K562 (cell line): ENCODE data around the gene SOX6. TPM values are rescaled to one million over a fixed set of nuclear protein-coding genes. Genes with fewer than 3 reads are reported as not detected.
A peak's percentile ranks its signal among the peaks of the same experiment; 100 is the strongest.

Experiments used
- ATAC-seq: fragments of 200-7000 bp; cut with Tn5 transposase; 3 replicates; pipeline ENCODE4 v1.9.1; 2020; ENCODE audit warnings: moderate library complexity
- BruUV-seq: library from RNA; stranded (reverse); fragments of 400-500 nt; replicated peaks from 2 replicates; lab custom pipeline; 2021; lab: Mats Ljungman, UMichigan
- CTCF ChIA-PET: fragments of 300-600 bp; formaldehyde crosslinking; extraction: SDS; loops from one replicate; lab custom pipeline; 2021; ENCODE audit warnings: low intra/inter-chr PET ratio; lab: Yijun Ruan, JAX
- POLR2A ChIA-PET: fragments of 300-600, 350-650 bp; sonication (Branson Sonifier 250); formaldehyde crosslinking; extraction: SDS; loops from one replicate; lab custom pipeline; 2021; ENCODE audit warnings: antibody characterized with exemption, inconsistent platforms; lab: Yijun Ruan, JAX
- DNase-seq, 4 experiments: peaks; one replicate each; pipeline versions ENCODE4 v3.0.0 to v3.0.0-alpha.2; 2011 to 2018; ENCODE audit warnings: low spot score in 3 of 4, mixed read lengths in 3 of 4; ENCODE audit errors: extremely low read depth in 1 of 4
- FAIRE-seq: peaks from 2 replicates; lab custom pipeline; 2011; peaks lifted over from hg19 to GRCh38; lab: Jason Lieb, UNC
- H2AFZ ChIP-seq: 2 replicates; pipeline ENCODE4 v1.6.0; 2011; ENCODE audit warnings: low read depth, low read length, control low read depth, inconsistent platforms
- H3K27ac ChIP-seq: fragments of 200-600 bp; 3 replicates; pipeline ENCODE4 v1.8.0; 2011; ENCODE audit warnings: low read depth, mild to moderate bottlenecking, control low read depth, inconsistent platforms, low read length, moderate library complexity, mixed read lengths; ENCODE audit errors: extremely low read depth
- H3K27me3 ChIP-seq, 2 experiments: fragments of 300-600 bp in 1 of 2; 2 replicates in 1 of 2; 3 replicates in 1 of 2; pipeline versions ENCODE4 v1.6.0 to v1.8.0; 2011; ENCODE audit warnings: inconsistent platforms in 2 of 2, low read length in 2 of 2, mild to moderate bottlenecking in 1 of 2, mixed read lengths in 1 of 2, moderate library complexity in 1 of 2; ENCODE audit not compliant: control insufficient read depth in 2 of 2, insufficient read depth in 2 of 2
- H3K36me3 ChIP-seq: fragments of 300-600 bp; 3 replicates; pipeline ENCODE4 v1.8.0; 2011; ENCODE audit warnings: mild to moderate bottlenecking, low read length, inconsistent platforms; ENCODE audit not compliant: control insufficient read depth, insufficient read depth
- H3K4me1 ChIP-seq, 2 experiments: fragments of 200-600 bp in 1 of 2; replicated peaks in 1 of 2; 2 replicates in 1 of 2; 3 replicates in 1 of 2; pipeline versions ENCODE4 v1.5.1 to v1.8.0; 2011; ENCODE audit warnings: inconsistent platforms in 2 of 2, low read length in 2 of 2, mild to moderate bottlenecking in 1 of 2, mixed read lengths in 1 of 2, moderate library complexity in 1 of 2; ENCODE audit not compliant: control insufficient read depth in 2 of 2, insufficient read depth in 2 of 2
- H3K4me2 ChIP-seq: 2 replicates; pipeline ENCODE4 v1.6.1; 2011; ENCODE audit warnings: low read length, control low read depth, inconsistent platforms, mixed read lengths; ENCODE audit not compliant: insufficient read depth
- H3K4me3 ChIP-seq: fragments of 200-600 bp; sonication (generic), shearing (Covaris generic); 2 replicates; pipeline ENCODE4 v1.5.1; 2016; ENCODE audit warnings: control low read depth, inconsistent platforms
- H3K79me2 ChIP-seq: fragments of 200-600 bp; 3 replicates; pipeline ENCODE4 v1.8.0; 2011; ENCODE audit warnings: low read length, inconsistent platforms; ENCODE audit not compliant: control insufficient read depth, insufficient read depth
- H3K9ac ChIP-seq, 2 experiments: 2 replicates each; pipeline versions ENCODE4 v1.6.0 to v1.6.1; 2011; ENCODE audit warnings: low read depth in 2 of 2, low read length in 2 of 2, control low read depth in 1 of 2, inconsistent platforms in 1 of 2, mild to moderate bottlenecking in 1 of 2, mixed read lengths in 1 of 2; ENCODE audit not compliant: insufficient read depth in 1 of 2
- H3K9me1 ChIP-seq: one replicate; pipeline ENCODE4 v1.6.0; 2011; ENCODE audit warnings: inconsistent platforms, mild to moderate bottlenecking, low read length, moderate library complexity; ENCODE audit not compliant: control insufficient read depth, insufficient read depth
- H3K9me3 ChIP-seq: replicated peaks from 2 replicates; pipeline ENCODE4 v1.5.1; 2011; ENCODE audit warnings: low read depth, low read length, inconsistent platforms; ENCODE audit not compliant: control insufficient read depth, insufficient read depth
- H4K20me1 ChIP-seq: replicated peaks from 2 replicates; pipeline ENCODE4 v1.6.1; 2011; ENCODE audit warnings: low read length, inconsistent platforms, mixed read lengths; ENCODE audit not compliant: control insufficient read depth, insufficient read depth
- BCLAF1 ChIP-seq, 2 experiments: fragments of 450-650 bp in 1 of 2; IDR thresholded peaks; 2 replicates each; pipeline ENCODE4 v1.6.1; 2011 to 2017; ENCODE audit warnings: low read depth in 2 of 2, antibody characterized with exemption in 1 of 2, borderline replicate concordance in 1 of 2, low read length in 1 of 2, mild to moderate bottlenecking in 1 of 2, mixed read lengths in 1 of 2; ENCODE audit not compliant: control insufficient read depth in 1 of 2
- CBX5 ChIP-seq: IDR thresholded peaks from 2 replicates; pipeline ENCODE4 v1.6.1; 2014; ENCODE audit warnings: low read depth, borderline replicate concordance
- CTCF ChIP-seq, 3 experiments: IDR thresholded peaks in 2 of 3; conservative IDR thresholded peaks in 1 of 3; 2 replicates each; pipeline ENCODE4 v1.5.1; 2011 to 2012; ENCODE audit warnings: low read length in 3 of 3, mild to moderate bottlenecking in 3 of 3, control low read depth in 2 of 3, improper control_type of control experiment in 1 of 3, inconsistent platforms in 1 of 3, low read depth in 1 of 3, mixed read lengths in 1 of 3, moderate library complexity in 1 of 3; ENCODE audit not compliant: insufficient read depth in 2 of 3
- DIDO1 ChIP-seq: fragments of 450-650 bp; IDR thresholded peaks from 2 replicates; pipeline ENCODE4 v1.6.1; 2016; ENCODE audit warnings: low read depth, missing biosample characterization, missing genetic modification characterization
- E2F1 ChIP-seq: sonication (generic); formaldehyde crosslinking; IDR thresholded peaks from 2 replicates; pipeline ENCODE4 v1.8.1; 2023; ENCODE audit warnings: mild to moderate bottlenecking, missing genetic modification reagents, moderate library complexity
- ELK3 ChIP-seq: fragments of 450-650 bp; formaldehyde crosslinking; IDR thresholded peaks from 2 replicates; pipeline ENCODE4 v1.4.0; 2020; ENCODE audit warnings: mild to moderate bottlenecking
- FOXO4 ChIP-seq: fragments of 450-650 bp; formaldehyde crosslinking; IDR thresholded peaks from 2 replicates; pipeline ENCODE4 v1.4.0; 2020; ENCODE audit warnings: mild to moderate bottlenecking, moderate library complexity
- PHTF2 ChIP-seq: fragments of 250-450 bp; sonication (Bioruptor Pico); IDR thresholded peaks from 2 replicates; pipeline ENCODE4 v1.5.0; 2021; ENCODE audit warnings: mild to moderate bottlenecking
- RNF219 ChIP-seq: fragments of 250-450 bp; sonication (Bioruptor Pico); IDR thresholded peaks from 2 replicates; pipeline ENCODE4 v1.5.0; 2022; ENCODE audit warnings: mild to moderate bottlenecking
- THRAP3 ChIP-seq: fragments of 450-650 bp; IDR thresholded peaks from 2 replicates; pipeline ENCODE4 v1.6.1; 2016; ENCODE audit warnings: mild to moderate bottlenecking, inconsistent platforms, borderline replicate concordance
- WGBS: fragments of 100-300 bp; shearing (Covaris generic); methylation state at CpG from one replicate; pipeline ENCODE4 v1.1.6; 2016; ENCODE audit warnings: low coverage, mixed read lengths; ENCODE audit not compliant: insufficient coverage; ENCODE audit errors: missing lambda C conversion rate; 5-methylcytosine and 5-hydroxymethylcytosine counted together
- in situ Hi-C: fragments of 300-500 bp; cut with MboI; formaldehyde crosslinking; loops from 4 replicates; pipeline ENCODE4 v1.15.0; 2018; ENCODE audit warnings: inconsistent platforms, mixed read lengths
- intact Hi-C: fragments of 100-400 bp; cut with micrococcal nuclease; formaldehyde crosslinking; loops from 2 replicates; pipeline ENCODE4 v1.14.2; 2022
- polyA plus RNA-seq, 8 experiments: library from polyadenylated mRNA; depleted of rRNA in 4 of 8; stranded (reverse) in 5 of 8; unstranded in 3 of 8; fragments of >200 nt; fragmentation: Nextera tagmentation in 2 of 8; fragmentation: Illumina TruSeq in 1 of 8; extraction: Ambion mirVana in 2 of 8; extraction: Trizol in 1 of 8; gene quantifications; 2 replicates each; pipeline versions ENCODE4 v1.2.1 to v1.2.3, GENCODE V29; 2011 to 2014; ENCODE audit warnings: inconsistent platforms in 1 of 8, missing spikeins in 1 of 8
- total RNA-seq, 7 experiments: library from RNA; depleted of rRNA in 6 of 7; stranded (reverse); fragments of >200 nt in 6 of 7; fragmentation: Illumina TruSeq in 2 of 7; extraction: Trizol in 2 of 7; gene quantifications; 2 replicates each; pipeline versions ENCODE4 v1.2.1 to v1.2.3, GENCODE V29; 2011 to 2021; ENCODE audit warnings: low replicate concordance in 1 of 7

The SOX6 gene
- total and polyA plus RNA-seq, 9 of the 15 experiments (the other 6 are each of a cell fraction or from before 2014, with no cell fraction given): 0.89 to 8.7 (median 5.7) TPM

GRCh38 chr11:16070573-16070972, 285.8 kb downstream of the SOX6 start:
- Histone ChIP-seq H3K27ac (no peak overlapping the region), H3K4me2 (no peak overlapping the region), H3K36me3 (no peaks in the 10 kb centered on the region), H3K79me2 (no peaks in the 10 kb centered on the region), H4K20me1 (no peaks in the 10 kb centered on the region), H3K4me3 (no peak overlapping the region), H3K9me1 (no peaks in the 10 kb centered on the region), H2AFZ (no peak overlapping the region), H3K27me3 (no peaks in the 10 kb centered on the region), H3K4me1 (0 out of 5 replicates have a peak, but pooled peaks cover 0 to 2% of the 10 kb centered on the region in 2 experiments), H3K9me3 (no peaks in the 10 kb centered on the region), H3K9ac (no peak overlapping the region)
- no TSS peak for BruUV-seq
- 41% methylated on average over 5 of the region's 5 CpGs for WGBS
- FAIRE-seq (no peak), DNase-seq (peak in 1 of 4 experiments; percentile 21), ATAC-seq (peak; percentile 63)
- POLR2A ChIA-PET: interaction anchor here (0.6 to 1.5 kb wide), 3 partner anchors 23 to 191 kb away, joined by 3 to 5 read pairs (median 4); no protein-coding TSS in a partner anchor
- in situ Hi-C loops: no loop called here
- CTCF ChIA-PET: no interaction called here
- intact Hi-C loops: no loop called here
- TF ChIP-seq PHTF2 (CRISPR knock-in tag) (no peak), ELK3 (CRISPR knock-in tag) (no peak), E2F1 (no peak), THRAP3 (no peak), DIDO1 (tag) (no peak), BCLAF1 (IDR thresholded peaks at IDR 0.05; ENCODE audit: borderline replicate concordance in 1 of 2, control insufficient read depth in 1 of 2, low read depth in 2 of 2, low read length in 1 of 2) (no peak), CTCF (IDR thresholded peaks at IDR 0.05 in 2 of 3, conservative IDR thresholded peaks at IDR 0.05 in 1 of 3; ENCODE audit: insufficient read depth in 2 of 3, low read depth in 1 of 3, low read length in 3 of 3) (peak in 2 of 3 experiments; percentile 17 to 31; a peak in 1 of 6 replicates), CBX5 (no peak), FOXO4 (no peak), RNF219 (CRISPR knock-in tag) (no peak)
